C4-2B (cell line): ENCODE results near the gene COL6A5.
"Not testable (repeated sequence)": the region's sequence is repeated elsewhere in the genome, so short reads cannot be mapped to it uniquely, and the experiment has no call there.

Source experiments
- H3K27ac ChIP-seq: fragments of 450-650 bp; 2 replicates; pipeline ENCODE4 v1.5.1; 2017
- CTCF ChIP-seq: fragments of 450-650 bp; conservative IDR thresholded peaks from 2 replicates; pipeline ENCODE4 v1.5.1; 2017; ENCODE audit warnings: mild to moderate bottlenecking
- ZFX ChIP-seq: fragments of 450-650 bp; IDR thresholded peaks from 2 replicates; pipeline ENCODE4 v1.6.1; 2017

The COL6A5 gene

GRCh38 chr3:130405956-130406355, 60.5 kb downstream of the COL6A5 start:
- TF ChIP-seq CTCF (no peak), ZFX (no peak)
- no peak overlapping the region for H3K27ac ChIP-seq

- not testable (repeated sequence) for H3K27ac ChIP-seq
These were observed 62.8 kb downstream of the COL6A5 start for GRCh38 chr3:130408253-130408652.

GRCh38 chr3:130411320-130411719, 65.8 kb downstream of the COL6A5 start:
- TF ChIP-seq ZFX, result no peak
- no peak for TF ChIP-seq CTCF

GRCh38 chr3:130412991-130413560, 67.6 kb downstream of the COL6A5 start:
- TF ChIP-seq ZFX, result no peak
- no peak for TF ChIP-seq CTCF

More at GRCh38 chr3:130411320-130411719, 65.8 kb downstream of the COL6A5 start:
- H3K27ac ChIP-seq, result no peak overlapping the region

GRCh38 chr3:130414457-130414856, 69.0 kb downstream of the COL6A5 start:
- no peak overlapping the region for H3K27ac ChIP-seq
- TF ChIP-seq CTCF (no peak), ZFX (no peak)

More at GRCh38 chr3:130412991-130413560, 67.6 kb downstream of the COL6A5 start:
- H3K27ac ChIP-seq, result no peak overlapping the region

GRCh38 chr3:130420466-130420865, 75.0 kb downstream of the COL6A5 start:
- no peak overlapping the region for H3K27ac ChIP-seq
- TF ChIP-seq ZFX, result no peak
- TF ChIP-seq CTCF, result no peak

GRCh38 chr3:130423064-130423463, 77.6 kb downstream of the COL6A5 start:
- no peak overlapping the region for H3K27ac ChIP-seq
- TF ChIP-seq CTCF, result no peak

GRCh38 chr3:130424837-130425236, 79.4 kb downstream of the COL6A5 start:
- TF ChIP-seq CTCF, result no peak
- no peak for TF ChIP-seq ZFX
- no peak overlapping the region for H3K27ac ChIP-seq
